SK-N-SH treated with all-trans-retinoic acid at 6 μM for 48 hours (cell line): ENCODE measurements around the gene ABCB11.

Source experiments
- ATAC-seq: fragments of 200-7000 bp; cut with Tn5 transposase; 3 replicates; pipeline ENCODE4 v1.9.1; 2020; ENCODE audit warnings: mild to moderate bottlenecking, moderate library complexity
- ARNTL ChIP-seq: fragments of 450-650 bp; formaldehyde crosslinking; IDR thresholded peaks from 2 replicates; pipeline ENCODE4 v1.5.0; 2020; ENCODE audit warnings: low read depth, mild to moderate bottlenecking, moderate library complexity, borderline replicate concordance
- CREB5 ChIP-seq: fragments of 250-450 bp; sonication (Bioruptor Pico); IDR thresholded peaks from 2 replicates; pipeline ENCODE4 v1.5.1; 2020; ENCODE audit warnings: low read depth, mild to moderate bottlenecking, moderate library complexity
- CSDC2 ChIP-seq: fragments of 250-450 bp; sonication (Bioruptor Pico); IDR thresholded peaks from 2 replicates; pipeline ENCODE4 v1.5.0; 2020; ENCODE audit warnings: mild to moderate bottlenecking, moderate library complexity
- CSRNP3 ChIP-seq: fragments of 250-450 bp; sonication (Bioruptor Pico); IDR thresholded peaks from 2 replicates; pipeline ENCODE4 v1.5.1; 2021; ENCODE audit warnings: mild to moderate bottlenecking, moderate library complexity
- GLIS3 ChIP-seq: fragments of 250-450 bp; sonication (Bioruptor Pico); IDR thresholded peaks from 2 replicates; pipeline ENCODE4 v1.5.0; 2020; ENCODE audit warnings: mild to moderate bottlenecking, moderate library complexity
- ISL1 ChIP-seq: fragments of 250-450 bp; sonication (Bioruptor Pico); IDR thresholded peaks from 2 replicates; pipeline ENCODE4 v2.1.2; 2022; ENCODE audit warnings: mild to moderate bottlenecking, moderate library complexity
- OSR1 ChIP-seq: fragments of 250-450 bp; sonication (Bioruptor Pico); IDR thresholded peaks from 2 replicates; pipeline ENCODE4 v1.8.0; 2022; ENCODE audit warnings: moderate library complexity, mild to moderate bottlenecking, inconsistent platforms
- PATZ1 ChIP-seq: fragments of 250-450 bp; sonication (Bioruptor Pico); IDR thresholded peaks from 2 replicates; pipeline ENCODE4 v1.8.0; 2020; ENCODE audit warnings: mild to moderate bottlenecking, moderate library complexity, borderline replicate concordance
- POU6F1 ChIP-seq: fragments of 250-450 bp; sonication (Bioruptor Pico); IDR thresholded peaks from 2 replicates; pipeline ENCODE4 v1.8.0; 2021; ENCODE audit warnings: low read depth, mild to moderate bottlenecking, moderate library complexity, borderline replicate concordance
- PPARA ChIP-seq: fragments of 250-450 bp; sonication (Bioruptor Pico); IDR thresholded peaks from 2 replicates; pipeline ENCODE4 v1.5.0; 2020; ENCODE audit warnings: mild to moderate bottlenecking, borderline replicate concordance
- RARB ChIP-seq: fragments of 250-450 bp; sonication (Bioruptor Pico); IDR thresholded peaks from 2 replicates; pipeline ENCODE4 v1.8.0; 2021; ENCODE audit warnings: mild to moderate bottlenecking, moderate library complexity
- SNAI2 ChIP-seq: fragments of 250-450 bp; sonication (Bioruptor Pico); IDR thresholded peaks from 2 replicates; pipeline ENCODE4 v1.5.0; 2020; ENCODE audit warnings: mild to moderate bottlenecking, moderate library complexity
- TOX ChIP-seq: fragments of 250-450 bp; sonication (Bioruptor Pico); IDR thresholded peaks from 2 replicates; pipeline ENCODE4 v1.8.0; 2021; ENCODE audit warnings: mild to moderate bottlenecking, moderate library complexity, borderline replicate concordance
- TSHZ2 ChIP-seq: fragments of 250-450 bp; sonication (Bioruptor Pico); IDR thresholded peaks from 2 replicates; pipeline ENCODE4 v1.5.0; 2020; ENCODE audit warnings: mild to moderate bottlenecking, moderate library complexity
- ZC3H10 ChIP-seq: fragments of 250-450 bp; sonication (Bioruptor Pico); IDR thresholded peaks from 2 replicates; pipeline ENCODE4 v1.5.1; 2021; ENCODE audit warnings: mild to moderate bottlenecking, moderate library complexity
- ZFP30 ChIP-seq: fragments of 450-650 bp; formaldehyde crosslinking; IDR thresholded peaks from 2 replicates; pipeline ENCODE4 v1.5.0; 2022; ENCODE audit warnings: mild to moderate bottlenecking, moderate library complexity
- ZNF565 ChIP-seq: fragments of 450-650 bp; formaldehyde crosslinking; conservative IDR thresholded peaks from 2 replicates; pipeline ENCODE4 v1.5.0; 2020; ENCODE audit warnings: low read depth, mild to moderate bottlenecking, moderate library complexity
- ZNF8 ChIP-seq: fragments of 450-650 bp; formaldehyde crosslinking; IDR thresholded peaks from 2 replicates; pipeline ENCODE4 v1.5.0; 2020; ENCODE audit warnings: mild to moderate bottlenecking, moderate library complexity

ABCB11 gene

GRCh38 chr2:169015943-169016342, 15.2 kb downstream of the ABCB11 start:
- ATAC-seq: no peak
- TF ChIP-seq TOX: no peak
- TF ChIP-seq ARNTL (CRISPR knock-in tag): no peak
- TF ChIP-seq CREB5: no peak
- no peak for TF ChIP-seq SNAI2 (CRISPR knock-in tag)
- TF ChIP-seq ZC3H10: no peak
- TF ChIP-seq RARB (CRISPR knock-in tag): no peak
- TF ChIP-seq GLIS3 (CRISPR knock-in tag): no peak
- TF ChIP-seq POU6F1: no peak
- no peak for TF ChIP-seq ZNF565 (CRISPR knock-in tag)
- no peak for TF ChIP-seq PPARA (CRISPR knock-in tag)
- no peak for TF ChIP-seq OSR1 (CRISPR knock-in tag)
- no peak for TF ChIP-seq CSDC2 (CRISPR knock-in tag)
- TF ChIP-seq ISL1: no peak
- no peak for TF ChIP-seq PATZ1
- TF ChIP-seq ZNF8 (CRISPR knock-in tag): no peak
- no peak for TF ChIP-seq ZFP30 (CRISPR knock-in tag)
- TF ChIP-seq, all 23 proteins: peak for 0

GRCh38 chr2:169014780-169015179, 16.3 kb downstream of the ABCB11 start:
- ATAC-seq: no peak
- no peak for TF ChIP-seq ZFP30 (CRISPR knock-in tag)
- no peak for TF ChIP-seq PATZ1
- no peak for TF ChIP-seq ARNTL (CRISPR knock-in tag)
- no peak for TF ChIP-seq PPARA (CRISPR knock-in tag)
- no peak for TF ChIP-seq CSRNP3
- no peak for TF ChIP-seq TSHZ2 (CRISPR knock-in tag)
- TF ChIP-seq POU6F1: no peak
- no peak for TF ChIP-seq TOX
- TF ChIP-seq CSDC2 (CRISPR knock-in tag): no peak
